Body of pancreas (tissue), 4 donors: ENCODE measurements around the gene CFAP77.

ENCODE experiments used
- POLR2A ChIP-seq, 3 donors: fragments of 450-650 bp; IDR thresholded peaks; one replicate each; pipeline ENCODE4 v1.6.1; 2016; ENCODE audit warnings: antibody characterized with exemption in 3 of 3, mild to moderate bottlenecking in 2 of 3
- TF ChIP-seq, protein P1 (sequence below), 7 experiments: fragments of 450-650 bp in 4 of 7; fragments of 200-600 bp in 3 of 7; sonication (generic) in 3 of 7; IDR thresholded peaks; one replicate each; pipeline ENCODE4 v1.5.1; 2016 to 2019; ENCODE audit warnings: antibody characterized with exemption in 7 of 7

- TF ChIP-seq, protein P1, sequence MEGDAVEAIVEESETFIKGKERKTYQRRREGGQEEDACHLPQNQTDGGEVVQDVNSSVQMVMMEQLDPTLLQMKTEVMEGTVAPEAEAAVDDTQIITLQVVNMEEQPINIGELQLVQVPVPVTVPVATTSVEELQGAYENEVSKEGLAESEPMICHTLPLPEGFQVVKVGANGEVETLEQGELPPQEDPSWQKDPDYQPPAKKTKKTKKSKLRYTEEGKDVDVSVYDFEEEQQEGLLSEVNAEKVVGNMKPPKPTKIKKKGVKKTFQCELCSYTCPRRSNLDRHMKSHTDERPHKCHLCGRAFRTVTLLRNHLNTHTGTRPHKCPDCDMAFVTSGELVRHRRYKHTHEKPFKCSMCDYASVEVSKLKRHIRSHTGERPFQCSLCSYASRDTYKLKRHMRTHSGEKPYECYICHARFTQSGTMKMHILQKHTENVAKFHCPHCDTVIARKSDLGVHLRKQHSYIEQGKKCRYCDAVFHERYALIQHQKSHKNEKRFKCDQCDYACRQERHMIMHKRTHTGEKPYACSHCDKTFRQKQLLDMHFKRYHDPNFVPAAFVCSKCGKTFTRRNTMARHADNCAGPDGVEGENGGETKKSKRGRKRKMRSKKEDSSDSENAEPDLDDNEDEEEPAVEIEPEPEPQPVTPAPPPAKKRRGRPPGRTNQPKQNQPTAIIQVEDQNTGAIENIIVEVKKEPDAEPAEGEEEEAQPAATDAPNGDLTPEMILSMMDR (IDR thresholded peaks at IDR 0.05): no peak
- no peak for TF ChIP-seq POLR2A (IDR thresholded peaks at IDR 0.05)
Observed at GRCh38 chr9:132472599-132472998, 62.6 kb downstream of the CFAP77 start.
